Measurements from ENCODE around the gene VPS39. TPM values are rescaled to one million over a fixed set of nuclear protein-coding genes. Genes with fewer than 3 reads are reported as not detected.

Gene VPS39
- total and polyA plus RNA-seq, 4 donors: 61.4 to 77.6 (median 66.9) TPM

- H3K27me3 ChIP-seq (ENCODE audit: control insufficient read depth, insufficient read depth, low read length): no peaks in the 10 kb centered on the region
- peaks cover 30% of the 10 kb centered on the region for H3K36me3 ChIP-seq (ENCODE audit: control insufficient read depth, insufficient read depth, low read length)
- no CpG with 5 or more reads among the region's 1 CpG for WGBS (ENCODE audit: insufficient coverage)
- H3K4me1 ChIP-seq (ENCODE audit: control insufficient read depth, insufficient read depth, low read length): no peaks in the 10 kb centered on the region
- no peak for DNase-seq (ENCODE audit: low read depth in 4 of 6, low spot score in 6 of 6)
- no peaks in the 10 kb centered on the region for H3K9me3 ChIP-seq (ENCODE audit: control insufficient read depth, insufficient read depth, low read length)
- H3K27ac ChIP-seq (ENCODE audit: low read depth, low read length): no peak overlapping the region
- H3K4me3 ChIP-seq (ENCODE audit: low read depth, low read length): no peak overlapping the region
These were observed 19.9 kb upstream of the VPS39 start for GRCh38 chr15:42228036-42228435.

DNA sequence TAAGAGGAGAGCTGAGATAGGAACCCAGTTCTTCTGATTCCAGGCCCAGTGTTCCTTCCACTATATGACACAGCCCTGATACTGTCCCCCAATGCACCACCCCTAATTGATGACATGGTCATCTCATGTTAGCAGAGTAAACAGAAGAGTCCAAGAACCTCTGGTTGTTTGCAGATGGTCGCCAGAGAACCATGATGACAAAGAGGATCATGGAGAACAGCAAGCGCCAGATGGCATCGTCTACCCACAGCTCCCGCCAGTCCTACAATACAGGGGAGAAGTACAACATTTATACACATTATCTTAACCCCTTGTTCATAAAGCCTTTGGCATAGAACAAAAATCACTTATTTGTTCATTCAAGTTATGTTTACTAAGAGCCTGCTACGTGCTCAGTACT lies 18.5 kb upstream of the VPS39 start:
- peak in 1 of 6 donors; percentile 2 for DNase-seq (ENCODE audit: low read depth in 4 of 6, low spot score in 6 of 6)
- no peak overlapping the region for H3K27ac ChIP-seq (ENCODE audit: low read depth, low read length)
- H3K4me3 ChIP-seq (ENCODE audit: low read depth, low read length): no peak overlapping the region
- H3K36me3 ChIP-seq (ENCODE audit: control insufficient read depth, insufficient read depth, low read length): peaks cover 35% of the 10 kb centered on the region
- H3K9me3 ChIP-seq (ENCODE audit: control insufficient read depth, insufficient read depth, low read length): no peaks in the 10 kb centered on the region
- H3K4me1 ChIP-seq (ENCODE audit: control insufficient read depth, insufficient read depth, low read length): no peaks in the 10 kb centered on the region
- WGBS (ENCODE audit: insufficient coverage): 94% methylated on average over 4 of the region's 5 CpGs
- H3K27me3 ChIP-seq (ENCODE audit: control insufficient read depth, insufficient read depth, low read length): no peaks in the 10 kb centered on the region

- WGBS (ENCODE audit: insufficient coverage): no CpG with 5 or more reads among the region's 2 CpGs
- no peaks in the 10 kb centered on the region for H3K4me1 ChIP-seq (ENCODE audit: control insufficient read depth, insufficient read depth, low read length)
- peaks cover 21% of the 10 kb centered on the region for H3K36me3 ChIP-seq (ENCODE audit: control insufficient read depth, insufficient read depth, low read length)
- H3K27ac ChIP-seq (ENCODE audit: low read depth, low read length): no peak overlapping the region
- H3K4me3 ChIP-seq (ENCODE audit: low read depth, low read length): no peak overlapping the region
- no peak for DNase-seq (ENCODE audit: low read depth in 4 of 6, low spot score in 6 of 6)
- H3K27me3 ChIP-seq (ENCODE audit: control insufficient read depth, insufficient read depth, low read length): no peaks in the 10 kb centered on the region
- no peaks in the 10 kb centered on the region for H3K9me3 ChIP-seq (ENCODE audit: control insufficient read depth, insufficient read depth, low read length)
These were observed 12.1 kb upstream of the VPS39 start for GRCh38 chr15:42220216-42220615.

DNA sequence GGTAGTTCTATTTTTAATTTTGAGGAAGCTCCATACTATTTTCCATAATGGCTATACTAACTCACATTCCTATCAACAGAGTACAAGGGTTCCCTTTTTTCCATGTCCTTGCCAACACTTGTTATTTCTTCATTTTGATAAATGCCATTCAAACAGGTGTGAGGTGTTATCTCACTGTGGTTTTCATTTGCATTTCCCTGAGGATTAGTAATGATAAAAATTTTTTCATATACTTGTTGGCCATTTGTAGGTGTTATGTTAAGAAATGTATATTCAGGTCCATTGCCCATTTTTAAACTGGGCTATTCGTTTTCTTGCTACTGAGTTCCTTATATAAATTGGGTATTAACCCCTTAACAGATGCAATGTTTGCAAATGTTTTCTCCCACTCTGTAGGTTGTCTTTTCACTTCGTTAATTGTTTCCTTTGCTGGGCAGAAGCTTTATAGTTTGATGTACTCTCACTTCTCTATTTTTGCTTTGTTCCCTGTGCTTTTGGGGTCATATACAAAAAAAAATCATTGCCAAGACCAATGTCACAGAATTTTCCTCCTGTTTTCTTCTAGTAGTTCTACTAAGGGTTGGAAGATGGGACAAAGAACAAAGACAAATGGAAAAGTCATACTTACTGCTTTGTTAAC lies 11.0 kb upstream of the VPS39 start:
- Histone ChIP-seq H3K27ac (ENCODE audit: low read depth, low read length) (no peak overlapping the region), H3K9me3 (ENCODE audit: control insufficient read depth, insufficient read depth, low read length) (no peaks in the 10 kb centered on the region), H3K4me3 (ENCODE audit: low read depth, low read length) (no peak overlapping the region), H3K36me3 (ENCODE audit: control insufficient read depth, insufficient read depth, low read length) (peaks cover 21% of the 10 kb centered on the region), H3K27me3 (ENCODE audit: control insufficient read depth, insufficient read depth, low read length) (no peaks in the 10 kb centered on the region), H3K4me1 (ENCODE audit: control insufficient read depth, insufficient read depth, low read length) (no peaks in the 10 kb centered on the region)
- no CpG with 5 or more reads among the region's 2 CpGs for WGBS (ENCODE audit: insufficient coverage)
- DNase-seq (ENCODE audit: low read depth in 4 of 6, low spot score in 6 of 6): no peak

GRCh38 chr15:42217568-42217967 lies 9.5 kb upstream of the VPS39 start:
- Histone ChIP-seq H3K27me3 (ENCODE audit: control insufficient read depth, insufficient read depth, low read length) (no peaks in the 10 kb centered on the region), H3K9me3 (ENCODE audit: control insufficient read depth, insufficient read depth, low read length) (no peaks in the 10 kb centered on the region), H3K36me3 (ENCODE audit: control insufficient read depth, insufficient read depth, low read length) (peaks cover 23% of the 10 kb centered on the region), H3K27ac (ENCODE audit: low read depth, low read length) (no peak overlapping the region), H3K4me1 (ENCODE audit: control insufficient read depth, insufficient read depth, low read length) (no peaks in the 10 kb centered on the region), H3K4me3 (ENCODE audit: low read depth, low read length) (no peak overlapping the region)
- no CpG with 5 or more reads among the region's 2 CpGs for WGBS (ENCODE audit: insufficient coverage)
- no peak for DNase-seq (ENCODE audit: low read depth in 4 of 6, low spot score in 6 of 6)

- Histone ChIP-seq H3K36me3 (ENCODE audit: control insufficient read depth, insufficient read depth, low read length) (peaks cover 12% of the 10 kb centered on the region), H3K27ac (ENCODE audit: low read depth, low read length) (no peak overlapping the region), H3K9me3 (ENCODE audit: control insufficient read depth, insufficient read depth, low read length) (no peaks in the 10 kb centered on the region), H3K27me3 (ENCODE audit: control insufficient read depth, insufficient read depth, low read length) (no peaks in the 10 kb centered on the region), H3K4me1 (ENCODE audit: control insufficient read depth, insufficient read depth, low read length) (no peaks in the 10 kb centered on the region), H3K4me3 (ENCODE audit: low read depth, low read length) (no peak overlapping the region)
- 100% methylated on average over 1 of the region's 4 CpGs for WGBS (ENCODE audit: insufficient coverage)
- peak in 2 of 6 donors; percentile 9 to 29 for DNase-seq (ENCODE audit: low read depth in 4 of 6, low spot score in 6 of 6)
These were observed 8.1 kb upstream of the VPS39 start for GRCh38 chr15:42215913-42216829.

DNA sequence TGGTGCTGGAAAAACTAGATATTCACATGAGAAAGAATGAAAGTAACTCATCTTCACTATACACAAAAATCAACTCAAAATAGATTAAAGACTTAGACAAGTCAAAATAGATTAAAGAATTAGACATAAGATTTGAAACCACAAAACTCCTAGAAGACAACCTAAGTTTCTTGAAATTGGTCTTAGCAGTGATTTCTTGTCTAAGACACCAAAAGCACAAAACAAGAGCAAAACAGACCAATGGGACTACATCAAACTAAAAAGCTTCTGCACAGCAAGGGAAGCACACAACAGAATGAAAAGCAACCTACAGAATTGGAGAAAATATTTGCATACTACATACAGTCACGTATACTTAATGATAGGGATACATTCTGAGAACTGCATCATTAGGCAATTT lies 6.5 kb upstream of the VPS39 start:
- WGBS (ENCODE audit: insufficient coverage): no CpG with 5 or more reads among the region's 1 CpG
- no peaks in the 10 kb centered on the region for H3K27me3 ChIP-seq (ENCODE audit: control insufficient read depth, insufficient read depth, low read length)
- no peaks in the 10 kb centered on the region for H3K9me3 ChIP-seq (ENCODE audit: control insufficient read depth, insufficient read depth, low read length)
- no peak for DNase-seq (ENCODE audit: low read depth in 4 of 6, low spot score in 6 of 6)
- no peaks in the 10 kb centered on the region for H3K4me1 ChIP-seq (ENCODE audit: control insufficient read depth, insufficient read depth, low read length)
- no peak overlapping the region for H3K4me3 ChIP-seq (ENCODE audit: low read depth, low read length)
- H3K36me3 ChIP-seq (ENCODE audit: control insufficient read depth, insufficient read depth, low read length): peaks cover 8% of the 10 kb centered on the region
- no peak overlapping the region for H3K27ac ChIP-seq (ENCODE audit: low read depth, low read length)

- Histone ChIP-seq H3K27ac (ENCODE audit: low read depth, low read length) (no peak overlapping the region), H3K36me3 (ENCODE audit: control insufficient read depth, insufficient read depth, low read length) (peaks cover 8% of the 10 kb centered on the region), H3K4me3 (ENCODE audit: low read depth, low read length) (no peak overlapping the region), H3K9me3 (ENCODE audit: control insufficient read depth, insufficient read depth, low read length) (no peaks in the 10 kb centered on the region), H3K27me3 (ENCODE audit: control insufficient read depth, insufficient read depth, low read length) (no peaks in the 10 kb centered on the region), H3K4me1 (ENCODE audit: control insufficient read depth, insufficient read depth, low read length) (no peaks in the 10 kb centered on the region)
- no peak for DNase-seq (ENCODE audit: low read depth in 4 of 6, low spot score in 6 of 6)
These were observed 5.4 kb upstream of the VPS39 start for GRCh38 chr15:42213511-42213910.

GRCh38 chr15:42210696-42211095 lies 2.6 kb upstream of the VPS39 start:
- Histone ChIP-seq H3K27ac (ENCODE audit: low read depth, low read length) (no peak overlapping the region), H3K36me3 (ENCODE audit: control insufficient read depth, insufficient read depth, low read length) (peaks cover 4% of the 10 kb centered on the region), H3K4me1 (ENCODE audit: control insufficient read depth, insufficient read depth, low read length) (no peaks in the 10 kb centered on the region)

DNA sequence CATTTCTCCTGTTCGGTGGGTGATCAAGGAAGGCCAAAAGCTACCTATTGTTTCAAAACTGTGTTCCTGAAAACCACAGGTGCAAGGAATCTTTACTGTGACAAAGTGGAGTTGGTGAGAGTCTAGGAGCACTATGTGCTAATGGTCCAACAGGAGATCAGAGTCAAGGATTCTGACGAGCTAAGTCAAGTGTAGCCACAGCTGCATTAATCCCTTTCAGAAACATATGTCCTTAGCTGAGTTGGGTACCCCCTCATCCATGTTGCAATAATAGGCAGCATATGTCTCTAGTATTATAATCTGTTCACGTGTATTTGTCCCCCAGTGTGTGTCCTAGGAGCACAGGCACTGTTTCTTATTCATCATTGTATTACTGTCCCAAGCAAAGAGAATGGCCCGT lies 1.7 kb downstream of the VPS39 start:
- Histone ChIP-seq H3K9me3 (ENCODE audit: control insufficient read depth, insufficient read depth, low read length) (no peaks in the 10 kb centered on the region), H3K4me1 (ENCODE audit: control insufficient read depth, insufficient read depth, low read length) (no peaks in the 10 kb centered on the region), H3K27ac (ENCODE audit: low read depth, low read length) (no peak overlapping the region), H3K36me3 (ENCODE audit: control insufficient read depth, insufficient read depth, low read length) (peaks cover 4% of the 10 kb centered on the region), H3K27me3 (ENCODE audit: control insufficient read depth, insufficient read depth, low read length) (no peaks in the 10 kb centered on the region), H3K4me3 (ENCODE audit: low read depth, low read length) (no peak overlapping the region)
- WGBS (ENCODE audit: insufficient coverage): 88% methylated on average over 1 of the region's 4 CpGs
- DNase-seq (ENCODE audit: low read depth in 4 of 6, low spot score in 6 of 6): no peak

More at GRCh38 chr15:42210696-42211095, 2.6 kb upstream of the VPS39 start:
- no peaks in the 10 kb centered on the region for H3K9me3 ChIP-seq (ENCODE audit: control insufficient read depth, insufficient read depth, low read length)
- H3K4me3 ChIP-seq (ENCODE audit: low read depth, low read length): no peak overlapping the region
- DNase-seq (ENCODE audit: low read depth in 4 of 6, low spot score in 6 of 6): no peak
- H3K27me3 ChIP-seq (ENCODE audit: control insufficient read depth, insufficient read depth, low read length): no peaks in the 10 kb centered on the region
- 90% methylated on average over 3 of the region's 4 CpGs for WGBS (ENCODE audit: insufficient coverage)
